Mammary epithelial cell (primary cell): Measurements from ENCODE around the gene NSG2.

Experiments
- CTCF ChIP-seq, 2 donors: IDR thresholded peaks in 1 of 2; conservative IDR thresholded peaks in 1 of 2; 2 replicates each; pipeline ENCODE4 v1.5.1; 2011 to 2012; ENCODE audit warnings: inconsistent platforms in 2 of 2, low read length in 2 of 2, mild to moderate bottlenecking in 2 of 2, control low read depth in 1 of 2, low read depth in 1 of 2; ENCODE audit not compliant: insufficient read depth in 1 of 2; ENCODE audit errors: extremely low read depth in 1 of 2
- EZH2 ChIP-seq: IDR thresholded peaks from 2 replicates; pipeline ENCODE4 v1.6.1; 2012; ENCODE audit warnings: low read length, inconsistent platforms, borderline replicate concordance

GRCh38 chr5:174090129-174090528 lies 44.6 kb downstream of the NSG2 start:
- TF ChIP-seq CTCF (conservative IDR thresholded peaks at IDR 0.05 in 1 of 2, IDR thresholded peaks at IDR 0.05 in 1 of 2; ENCODE audit: extremely low read depth in 1 of 2, insufficient read depth in 1 of 2, low read depth in 1 of 2, low read length in 2 of 2), result no peak
- no peak for TF ChIP-seq EZH2
